GM19238 (cell line): ENCODE data around the gene ELMO3.

Experiments
- DNase-seq: peaks from one replicate; pipeline ENCODE4 v3.0.0; 2011; ENCODE audit warnings: low spot score; ENCODE audit not compliant: insufficient read length

Gene ELMO3

DNA sequence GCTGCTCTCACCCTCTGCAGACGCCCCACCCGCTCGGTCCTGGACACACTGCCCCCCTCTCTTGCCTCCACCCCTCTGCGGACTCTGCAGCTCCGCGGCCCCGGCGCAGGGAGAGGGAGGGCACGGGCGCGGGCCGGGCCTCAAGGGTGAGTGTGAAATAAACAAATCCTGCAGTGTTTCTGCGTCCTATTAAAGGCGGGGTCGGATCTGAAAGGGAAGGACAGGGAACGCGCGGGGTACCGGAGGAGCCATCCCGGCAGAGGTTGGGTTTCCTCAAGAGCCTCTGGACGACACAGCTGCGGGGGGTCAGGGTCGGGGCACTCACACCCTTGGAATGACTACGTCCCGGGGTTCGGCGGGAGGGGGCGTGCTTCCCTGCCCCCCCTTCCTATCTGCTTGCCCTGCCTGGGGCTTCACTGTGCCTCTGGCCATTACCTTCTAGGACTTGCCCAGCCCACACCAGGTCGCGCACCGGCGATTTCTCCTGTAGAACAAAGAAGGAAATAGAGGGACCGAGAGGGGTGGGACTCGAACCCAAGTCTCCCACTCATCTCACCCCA lies 34.9 kb upstream of the ELMO3 start:
- no peak for DNase-seq

GRCh38 chr16:67164599-67165061 lies 34.3 kb upstream of the ELMO3 start, which contains the start of gene HSF4:
Gene HSF4, plus strand, starts transcription at chr16:67164745. Its CDS starts 67 bp downstream, at chr16:67164812.
- no peak for DNase-seq

DNA sequence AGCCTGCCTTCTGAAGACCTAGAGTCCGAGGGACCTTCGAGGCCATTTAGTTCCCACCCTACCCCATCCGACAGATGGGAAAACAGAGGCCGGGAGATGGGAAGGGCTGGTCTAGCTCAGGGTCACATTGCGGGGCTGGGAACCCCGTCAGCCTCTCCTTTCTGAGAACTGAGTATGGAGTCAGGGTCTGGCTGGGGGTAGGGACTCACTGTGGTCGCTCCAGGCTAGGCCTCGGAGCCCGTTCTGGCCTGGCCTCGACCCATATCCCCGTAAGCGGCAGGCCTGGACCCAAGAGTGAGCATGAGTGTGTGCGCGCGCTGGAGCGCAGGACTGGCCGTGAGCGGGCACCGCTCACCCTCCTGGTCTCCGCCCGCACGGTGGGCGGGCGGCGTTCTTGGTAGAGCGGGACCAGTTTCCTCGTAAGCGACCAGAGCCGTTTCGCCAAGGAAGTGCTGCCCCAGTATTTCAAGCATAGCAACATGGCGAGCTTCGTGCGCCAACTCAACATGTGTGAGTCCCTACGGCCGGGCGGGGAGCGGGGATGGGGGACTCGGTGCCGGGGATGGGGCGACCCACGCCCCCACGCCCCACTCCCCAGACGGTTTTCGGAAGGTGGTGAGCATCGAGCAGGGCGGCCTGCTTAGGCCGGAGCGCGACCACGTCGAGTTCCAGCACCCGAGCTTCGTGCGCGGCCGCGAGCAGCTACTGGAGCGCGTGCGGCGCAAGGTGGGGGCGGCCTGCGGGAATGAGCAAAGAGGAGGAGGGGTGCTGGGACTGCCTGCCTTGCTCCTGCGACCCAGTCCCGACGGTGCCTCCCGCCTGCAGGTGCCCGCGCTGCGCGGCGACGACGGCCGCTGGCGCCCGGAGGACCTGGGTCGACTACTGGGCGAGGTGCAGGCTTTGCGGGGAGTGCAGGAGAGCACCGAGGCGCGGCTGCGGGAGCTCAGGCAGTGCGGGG lies 33.5 kb upstream of the ELMO3 start:
- DNase-seq, result no peak

GRCh38 chr16:67166110-67166547 lies 32.8 kb upstream of the ELMO3 start:
- DNase-seq, result no peak

GRCh38 chr16:67166598-67167168 lies 32.2 kb upstream of the ELMO3 start:
- no peak for DNase-seq

- DNase-seq, result no peak
Observed at GRCh38 chr16:67167588-67167987, 31.3 kb upstream of the ELMO3 start.

- no peak for DNase-seq
Observed at GRCh38 chr16:67169011-67169451, 29.9 kb upstream of the ELMO3 start.

GRCh38 chr16:67169642-67170167 lies 29.2 kb upstream of the ELMO3 start:
- no peak for DNase-seq

GRCh38 chr16:67170168-67170948 lies 28.6 kb upstream of the ELMO3 start, which contains the start of gene NOL3:
Gene NOL3, plus strand, starts transcription at chr16:67170538.
- DNase-seq, result peak; percentile 66

- DNase-seq, result no peak
Observed at GRCh38 chr16:67170949-67171649, 27.8 kb upstream of the ELMO3 start.

- no peak for DNase-seq
Observed at GRCh38 chr16:67173323-67173722, 25.6 kb upstream of the ELMO3 start.

DNA sequence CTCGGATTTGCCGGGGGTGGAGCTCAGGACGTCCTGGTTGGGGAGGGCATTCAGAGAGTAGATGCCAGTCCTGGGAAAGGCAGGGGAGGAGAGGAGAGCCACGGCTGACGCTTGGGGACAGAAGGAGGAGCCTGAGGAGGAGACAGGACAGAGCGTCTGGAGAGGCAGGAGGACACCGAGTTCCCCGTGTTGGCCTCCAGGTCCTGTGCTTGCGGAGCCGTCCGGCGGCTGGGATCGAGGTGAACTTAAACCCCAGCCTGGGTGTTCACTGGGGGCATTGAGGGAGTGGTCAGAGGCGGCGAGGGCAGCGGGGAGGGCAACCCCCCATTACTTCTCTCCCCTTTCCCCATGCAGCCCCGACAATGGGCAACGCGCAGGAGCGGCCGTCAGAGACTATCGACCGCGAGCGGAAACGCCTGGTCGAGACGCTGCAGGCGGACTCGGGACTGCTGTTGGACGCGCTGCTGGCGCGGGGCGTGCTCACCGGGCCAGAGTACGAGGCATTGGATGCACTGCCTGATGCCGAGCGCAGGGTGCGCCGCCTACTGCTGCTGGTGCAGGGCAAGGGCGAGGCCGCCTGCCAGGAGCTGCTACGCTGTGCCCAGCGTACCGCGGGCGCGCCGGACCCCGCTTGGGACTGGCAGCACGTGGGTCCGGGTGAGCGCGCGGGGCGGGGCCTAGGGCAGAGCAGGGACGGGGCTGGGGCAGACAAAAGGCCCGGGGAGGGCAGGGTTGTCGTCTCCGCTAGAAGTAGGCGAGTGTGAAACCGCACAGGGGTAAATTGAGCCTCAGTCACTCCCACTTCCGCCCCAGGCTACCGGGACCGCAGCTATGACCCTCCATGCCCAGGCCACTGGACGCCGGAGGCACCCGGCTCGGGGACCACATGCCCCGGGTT lies 24.9 kb upstream of the ELMO3 start:
- DNase-seq, result peak; percentile 76

- no peak for DNase-seq
Observed at GRCh38 chr16:67174706-67175231, 24.2 kb upstream of the ELMO3 start.

- no peak for DNase-seq
Observed at GRCh38 chr16:67176662-67177061, 22.3 kb upstream of the ELMO3 start.

- DNase-seq, result peak; percentile 60
Observed at GRCh38 chr16:67177743-67178699, 20.9 kb upstream of the ELMO3 start.

- DNase-seq, result no peak
Observed at GRCh38 chr16:67179421-67180080, 19.4 kb upstream of the ELMO3 start.

DNA sequence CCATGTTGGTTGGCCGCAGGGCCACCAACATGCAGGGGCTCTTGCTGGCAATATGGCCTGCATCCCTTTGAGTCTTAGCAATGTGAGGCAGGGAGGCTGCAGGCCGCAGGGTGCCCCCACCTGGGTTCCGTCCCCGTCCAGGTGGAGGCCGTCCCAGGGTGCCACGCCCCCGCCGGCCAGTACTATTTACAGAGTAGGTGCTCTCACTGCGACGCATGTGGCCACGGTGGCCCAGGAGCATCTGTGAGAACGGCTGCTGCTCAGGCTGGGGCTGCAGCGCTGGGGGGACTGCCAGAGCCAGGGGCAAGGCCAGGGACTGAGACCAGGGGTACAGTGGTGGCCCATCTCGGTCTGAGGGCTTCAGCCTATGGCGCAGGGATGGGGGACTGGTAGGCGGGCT lies 18.8 kb upstream of the ELMO3 start:
- DNase-seq, result no peak
